ENCODE data around the gene WNK2. TPM values are rescaled to one million over a fixed set of nuclear protein-coding genes. Genes with fewer than 3 reads are reported as not detected.

Gene WNK2
- total and polyA plus RNA-seq, 2 of the 4 experiments (the other 2 are of a cell fraction), result not detected

GRCh38 chr9:93209576-93210323 is 25.8 kb downstream of the WNK2 start:
- peaks cover 4% of the 10 kb centered on the region; the same call in 1 of the 2 replicates for H3K27me3 ChIP-seq (ENCODE audit: control insufficient read depth, insufficient read depth, low read length)
- DNase-seq (no peak), ATAC-seq (ENCODE audit: low read depth) (no peak)
- POLR2A ChIA-PET (ENCODE audit: unreplicated experiment), result no interaction called here
- no peak overlapping the region for H2BK20ac ChIP-seq (ENCODE audit: low read depth, low read length)
- no peak for TF ChIP-seq FOS (IDR thresholded peaks at IDR 0.05; ENCODE audit: low read depth, low read length)
- no peak for TF ChIP-seq POLR2A (IDR thresholded peaks at IDR 0.05; ENCODE audit: low read depth, low read length)
- TF ChIP-seq CEBPB (IDR thresholded peaks at IDR 0.05; ENCODE audit: low read depth, low read length), result no peak
- intact Hi-C loops (cut with micrococcal nuclease), result no loop called here
- H3K4me2 ChIP-seq (ENCODE audit: low read depth, low read length), result no peak overlapping the region
- H3K4me1 ChIP-seq (ENCODE audit: control insufficient read depth, insufficient read depth, low read length), result no peaks in the 10 kb centered on the region
- no peaks in the 10 kb centered on the region for H3K79me1 ChIP-seq (ENCODE audit: low read depth in 1 of 2, low read length in 2 of 2)
- CTCF ChIA-PET, result no interaction called here
- no peak overlapping the region for H3K23ac ChIP-seq (ENCODE audit: low read depth, low read length)
- no peak overlapping the region for H2AFZ ChIP-seq (replicated peaks; ENCODE audit: low read length, poor library complexity)
- dilution Hi-C loops (cut with HindIII; ENCODE audit: low sequenced_read_pairs, unreplicated experiment), result no loop called here
- no peak overlapping the region for H3K4ac ChIP-seq (ENCODE audit: low read depth, low read length)
- WGBS, 2 experiments (ENCODE audit: extremely low coverage in 2 of 2, insufficient read length in 1 of 2), result 17% methylated on average over 1 of the region's 12 CpGs; no CpG with 5 or more reads in 1 of the 2 experiments
- no peak overlapping the region for H2BK120ac ChIP-seq (ENCODE audit: low read depth, low read length)
- no peak overlapping the region for H3K27ac ChIP-seq (ENCODE audit: insufficient read depth, low read length)
- no peak overlapping the region for H3K14ac ChIP-seq (replicated peaks; ENCODE audit: low read depth, low read length)
- in situ Hi-C loops (cut with MboI; ENCODE audit: low sequenced_read_pairs), result no loop called here
- H3K9me1 ChIP-seq (ENCODE audit: insufficient read depth, low read length), result no peaks in the 10 kb centered on the region
- no peak overlapping the region for H2AK9ac ChIP-seq (replicated peaks; ENCODE audit: low read depth, low read length, poor library complexity)
- no peaks in the 10 kb centered on the region for H4K20me1 ChIP-seq (ENCODE audit: insufficient read depth, low read length)
- H3K18ac ChIP-seq (ENCODE audit: low read depth, low read length), result no peak overlapping the region
- no peak overlapping the region for H3K4me3 ChIP-seq (ENCODE audit: insufficient read depth, low read depth, low read length)
- H3K36me3 ChIP-seq (ENCODE audit: control insufficient read depth, insufficient read depth, low read length), result no peaks in the 10 kb centered on the region
- H3K9ac ChIP-seq (ENCODE audit: low read depth, low read length), result no peak overlapping the region
- no peak overlapping the region for H2BK15ac ChIP-seq (ENCODE audit: low read depth, low read length)
- H4K91ac ChIP-seq (ENCODE audit: insufficient read depth, low read depth, low read length), result no peak overlapping the region
- no peak overlapping the region for H2AK5ac ChIP-seq (ENCODE audit: low read depth, low read length)
- H4K5ac ChIP-seq (ENCODE audit: low read depth, low read length), result no peak overlapping the region
- H2BK5ac ChIP-seq (ENCODE audit: low read depth, low read length, poor library complexity, severe bottlenecking), result no peak overlapping the region
- no TSS peak for BruUV-seq (replicated peaks)
- H3K9me3 ChIP-seq (ENCODE audit: control insufficient read depth, insufficient read depth, low read length), result peaks cover 3% of the 10 kb centered on the region; the same call in 1 of the 2 replicates
- no peak overlapping the region for H4K8ac ChIP-seq (ENCODE audit: low read depth in 2 of 2, low read length in 2 of 2)
- H3K56ac ChIP-seq (ENCODE audit: extremely low read depth, insufficient read depth, low read length), result no peak overlapping the region

Measured in IMR-90 (cell line).